ENCODE data around the gene AREL1. TPM values are rescaled to one million over a fixed set of nuclear protein-coding genes. Genes with fewer than 3 reads are reported as not detected.

The AREL1 gene
- total RNA-seq, 1 experiment from 2014 or later, result 27.7 TPM

GRCh38 chr14:74638066-74638465 is 74.8 kb downstream of the AREL1 start:
- Mint-ChIP-seq H3K9me3 (ENCODE audit: unreplicated experiment) (no peaks in the 10 kb centered on the region), H3K36me3 (ENCODE audit: insufficient read depth, unreplicated experiment) (no peaks in the 10 kb centered on the region), H3K27me3 (ENCODE audit: insufficient read depth, unreplicated experiment) (no peaks in the 10 kb centered on the region), H3K4me3 (ENCODE audit: unreplicated experiment) (no peak overlapping the region), H3K4me1 (ENCODE audit: insufficient read depth, unreplicated experiment) (no peaks in the 10 kb centered on the region), H3K27ac (ENCODE audit: low read depth, unreplicated experiment) (no peak overlapping the region)
- ChIA-PET CTCF (interaction anchor here (1.0 kb wide), 2 partner anchors 9 to 29 kb away, joined by 3 read pairs; no protein-coding TSS in a partner anchor), POLR2A (interaction anchor here (2.0 to 4.2 kb wide), 3 partner anchors 10 to 22 kb away, joined by 6 to 13 read pairs (median 8); no protein-coding TSS in a partner anchor)
- BruUV-seq (replicated peaks), result no TSS peak
- no peak for DNase-seq (ENCODE audit: unreplicated experiment)
- no peak for TF ChIP-seq CTCF (IDR thresholded peaks at IDR 0.05; ENCODE audit: unreplicated experiment)
- intact Hi-C loops (cut with micrococcal nuclease), result no loop called here

DNA sequence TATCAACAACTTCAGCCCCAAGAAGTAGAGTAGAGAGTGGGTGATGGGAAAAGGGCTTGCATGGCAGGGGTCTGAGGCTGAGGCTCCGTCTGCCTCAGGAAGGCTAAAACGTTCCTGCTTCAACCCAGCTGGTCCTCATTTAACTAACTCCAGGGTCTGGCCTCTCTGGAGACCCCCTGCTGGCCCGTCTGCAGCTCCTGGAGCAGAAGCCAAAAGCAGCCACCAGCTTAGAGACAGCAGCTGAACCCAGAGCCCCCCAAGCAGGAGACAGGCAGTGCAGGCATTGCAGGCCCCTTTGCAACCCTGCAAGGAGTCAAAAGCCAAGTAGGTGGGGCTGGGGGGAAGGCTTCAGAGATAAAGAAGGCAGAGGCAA is 75.7 kb downstream of the AREL1 start:
- intact Hi-C loops (cut with micrococcal nuclease), result no loop called here
- Mint-ChIP-seq H3K27me3 (ENCODE audit: insufficient read depth, unreplicated experiment) (no peaks in the 10 kb centered on the region), H3K4me1 (ENCODE audit: insufficient read depth, unreplicated experiment) (no peaks in the 10 kb centered on the region), H3K9me3 (ENCODE audit: unreplicated experiment) (no peaks in the 10 kb centered on the region), H3K4me3 (ENCODE audit: unreplicated experiment) (no peak overlapping the region), H3K36me3 (ENCODE audit: insufficient read depth, unreplicated experiment) (no peaks in the 10 kb centered on the region), H3K27ac (ENCODE audit: low read depth, unreplicated experiment) (no peak overlapping the region)
- no TSS peak for BruUV-seq (replicated peaks)
- CTCF ChIA-PET, result interaction anchor here (0.6 to 1.6 kb wide), 3 partner anchors 9 to 269 kb away, joined by 3 to 7 read pairs (median 3); no protein-coding TSS in a partner anchor
- no peak for DNase-seq (ENCODE audit: unreplicated experiment)
- TF ChIP-seq CTCF (IDR thresholded peaks at IDR 0.05; ENCODE audit: unreplicated experiment), result no peak
- POLR2A ChIA-PET, result interaction anchor here (0.7 to 4.2 kb wide), 3 partner anchors 9 to 21 kb away, joined by 3 to 13 read pairs (median 8); no protein-coding TSS in a partner anchor

DNA sequence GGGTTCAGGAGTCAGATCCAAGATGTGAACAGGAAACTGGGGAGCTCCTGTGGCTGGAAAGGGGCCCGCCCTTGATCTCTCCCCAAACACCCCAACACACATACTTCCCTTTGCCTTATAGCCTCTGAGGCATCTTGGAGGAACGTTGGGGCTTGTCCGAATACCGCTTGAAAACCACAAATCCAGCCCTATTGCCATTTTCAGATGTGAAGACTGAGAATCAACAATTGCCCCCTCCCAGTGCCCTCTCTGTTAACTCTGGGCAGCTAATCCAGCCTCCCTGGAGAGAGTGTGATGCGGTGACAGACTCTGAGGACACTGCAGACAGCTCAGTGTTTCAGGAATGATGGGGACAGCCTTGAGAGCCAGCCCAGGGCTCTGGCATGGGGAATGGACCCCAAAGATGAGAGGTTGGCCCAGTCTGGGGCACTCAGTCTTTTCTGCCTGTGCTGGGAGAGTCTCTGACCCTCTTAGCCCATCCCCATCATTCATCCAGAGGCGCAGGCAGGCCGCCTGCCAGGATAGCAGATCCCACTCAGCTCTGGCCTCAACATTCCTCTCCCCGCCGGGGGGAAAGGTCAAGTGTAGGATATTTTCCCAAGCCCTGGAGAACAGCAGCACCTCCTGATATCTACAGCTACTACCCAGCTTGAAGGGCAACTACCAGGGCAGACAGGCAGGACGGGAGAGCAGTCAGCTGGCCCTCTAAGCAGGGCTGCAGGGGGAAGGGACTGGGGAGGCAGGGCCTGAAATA is 76.3 kb downstream of the AREL1 start:
- DNase-seq (ENCODE audit: unreplicated experiment), result no peak
- Mint-ChIP-seq H3K9me3 (ENCODE audit: unreplicated experiment) (no peaks in the 10 kb centered on the region), H3K4me3 (ENCODE audit: unreplicated experiment) (no peak overlapping the region), H3K36me3 (ENCODE audit: insufficient read depth, unreplicated experiment) (no peaks in the 10 kb centered on the region), H3K27ac (ENCODE audit: low read depth, unreplicated experiment) (no peak overlapping the region), H3K4me1 (ENCODE audit: insufficient read depth, unreplicated experiment) (no peaks in the 10 kb centered on the region), H3K27me3 (ENCODE audit: insufficient read depth, unreplicated experiment) (no peaks in the 10 kb centered on the region)
- no TSS peak for BruUV-seq (replicated peaks)
- ChIA-PET POLR2A (interaction anchor here (0.7 to 4.2 kb wide), 2 partner anchors 8 to 21 kb away, joined by 3 to 13 read pairs; no protein-coding TSS in a partner anchor), CTCF (interaction anchor here (0.6 to 1.6 kb wide), 5 partner anchors 9 to 270 kb away, joined by 3 to 7 read pairs (median 3); no protein-coding TSS in a partner anchor)
- intact Hi-C loops (cut with micrococcal nuclease), result no loop called here
- TF ChIP-seq CTCF (IDR thresholded peaks at IDR 0.05; ENCODE audit: unreplicated experiment), result no peak

DNA sequence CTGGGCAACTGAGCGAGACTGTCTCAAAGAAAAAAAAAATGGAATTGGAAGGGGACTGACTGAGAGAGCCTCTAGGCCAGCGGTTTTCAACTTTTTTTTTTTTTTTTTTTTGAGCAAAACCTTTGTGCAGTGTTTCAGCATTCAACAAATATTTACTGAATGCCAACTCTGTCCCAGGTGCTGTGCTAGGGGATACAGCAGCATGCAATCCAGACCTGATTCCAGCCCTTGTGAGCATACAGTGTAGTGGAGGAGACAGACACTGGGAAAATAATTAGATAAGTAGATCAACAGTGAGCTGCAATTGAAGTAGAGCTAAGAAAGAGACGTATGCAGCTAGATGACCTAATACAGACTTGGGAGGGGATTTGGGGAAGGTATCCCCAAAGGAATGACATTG is 77.0 kb downstream of the AREL1 start:
- ChIA-PET POLR2A (interaction anchor here (4.2 kb wide), 1 partner anchor 20 kb away, joined by 13 read pairs; no protein-coding TSS in a partner anchor), CTCF (interaction anchor here (0.6 to 1.2 kb wide), 2 partner anchors 14 to 27 kb away, joined by 3 read pairs; no protein-coding TSS in a partner anchor)
- no peak for DNase-seq (ENCODE audit: unreplicated experiment)
- BruUV-seq (replicated peaks), result no TSS peak
- Mint-ChIP-seq H3K4me1 (ENCODE audit: insufficient read depth, unreplicated experiment) (no peaks in the 10 kb centered on the region), H3K36me3 (ENCODE audit: insufficient read depth, unreplicated experiment) (no peaks in the 10 kb centered on the region), H3K27ac (ENCODE audit: low read depth, unreplicated experiment) (no peak overlapping the region), H3K27me3 (ENCODE audit: insufficient read depth, unreplicated experiment) (no peaks in the 10 kb centered on the region), H3K9me3 (ENCODE audit: unreplicated experiment) (no peaks in the 10 kb centered on the region), H3K4me3 (ENCODE audit: unreplicated experiment) (no peak overlapping the region)
- intact Hi-C loops (cut with micrococcal nuclease), result no loop called here
- no peak for TF ChIP-seq CTCF (IDR thresholded peaks at IDR 0.05; ENCODE audit: unreplicated experiment)

Data from MCF 10A (cell line).